Epithelial cell of proximal tubule (primary cell): Measurements from ENCODE around the gene FAM120B. TPM values are rescaled to one million over a fixed set of nuclear protein-coding genes. Genes with fewer than 3 reads are reported as not detected.
"Not testable (repeated sequence)": the region's sequence is repeated elsewhere in the genome, so short reads cannot be mapped to it uniquely, and the experiment has no call there.

Experiments used
- DNase-seq: peaks from one replicate; pipeline ENCODE4 v3.0.0-alpha.2; 2011; ENCODE audit warnings: low read depth
- H3K4me3 ChIP-seq: 2 replicates; pipeline ENCODE4 v1.5.1; 2011; ENCODE audit warnings: low read depth, mild to moderate bottlenecking, low read length
- CTCF ChIP-seq: conservative IDR thresholded peaks from 2 replicates; pipeline ENCODE4 v1.5.1; 2012; ENCODE audit warnings: low read depth, mild to moderate bottlenecking, low read length
- total RNA-seq: library from RNA; depleted of rRNA; stranded (reverse); fragments of >200 nt; gene quantifications from 2 replicates; pipeline ENCODE4 v1.2.3, GENCODE V29; 2015

FAM120B gene
- total RNA-seq, 1 donor from 2014 or later: 5.0 TPM

DNA sequence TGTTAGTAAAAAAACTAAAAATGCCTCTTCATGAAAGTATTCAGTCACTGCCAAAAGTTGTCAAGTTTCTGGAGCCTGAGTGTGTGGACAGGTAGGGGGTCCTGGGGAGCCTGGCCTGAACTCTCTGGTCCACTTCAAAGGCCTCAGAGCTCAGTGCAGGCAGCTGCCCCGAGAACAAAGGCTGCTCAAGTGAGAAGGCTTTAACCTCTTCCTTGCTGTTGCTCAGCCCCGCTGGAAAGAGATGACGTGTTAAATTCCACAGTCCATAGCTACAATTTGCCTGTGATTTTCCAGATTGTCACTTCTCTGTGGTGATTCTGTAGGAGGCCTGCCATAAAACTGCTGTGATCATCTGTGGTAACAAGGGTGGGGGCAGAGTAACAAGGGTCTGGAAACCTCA lies 96.9 kb downstream of the FAM120B start:
- no peak overlapping the region for H3K4me3 ChIP-seq
- no peak for TF ChIP-seq CTCF
- DNase-seq: no peak

GRCh38 chr6:170404036-170404435 lies 97.5 kb downstream of the FAM120B start:
- TF ChIP-seq CTCF: no peak
- DNase-seq: no peak
- no peak overlapping the region for H3K4me3 ChIP-seq

DNA sequence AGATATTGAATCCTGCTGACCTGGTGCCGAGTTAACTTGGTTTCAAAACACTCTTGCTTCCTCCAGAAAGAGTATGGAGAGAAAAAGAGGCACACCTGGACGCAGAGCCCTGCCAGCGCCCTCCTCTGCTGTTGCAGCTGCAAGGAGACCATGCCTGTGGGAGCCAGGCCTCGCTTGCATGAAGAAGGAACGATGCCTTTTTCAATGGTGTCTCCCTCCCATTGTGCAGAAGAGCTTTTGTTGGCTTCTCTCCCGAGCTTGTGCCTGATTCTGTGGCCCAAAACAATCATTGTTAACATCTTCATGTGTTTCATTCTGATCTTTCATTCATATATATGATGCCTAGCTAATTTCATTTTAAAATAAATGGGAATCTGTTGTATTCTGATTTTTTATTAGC lies 98.1 kb downstream of the FAM120B start:
- no peak for DNase-seq

GRCh38 chr6:170405311-170405975 lies 98.9 kb downstream of the FAM120B start:
- TF ChIP-seq CTCF: no peak
- DNase-seq: peak; percentile 59
- no peak overlapping the region for H3K4me3 ChIP-seq

More for the DNA sequence above, 98.1 kb downstream of the FAM120B start:
- TF ChIP-seq CTCF: no peak
- H3K4me3 ChIP-seq: no peak overlapping the region

DNA sequence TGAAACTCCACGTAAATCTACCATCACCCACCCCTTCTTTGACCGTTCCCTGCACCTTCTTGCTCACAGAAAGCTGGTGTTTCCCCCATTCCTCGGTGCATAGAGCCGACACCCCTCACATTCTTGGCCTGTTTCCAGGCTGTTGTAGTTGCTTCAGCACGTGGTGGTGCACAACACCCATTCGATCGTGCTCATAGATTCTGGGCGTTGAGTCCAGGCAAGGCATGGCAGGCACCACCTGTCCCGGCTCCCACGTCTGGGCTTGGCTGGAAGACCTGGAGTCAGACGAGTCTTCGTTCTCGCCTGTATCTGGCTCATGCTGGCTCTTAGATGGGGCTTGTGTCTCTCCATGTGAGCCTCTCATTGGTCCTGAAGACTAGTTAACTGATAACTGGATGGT lies 100.6 kb downstream of the FAM120B start:
- TF ChIP-seq CTCF: no peak

GRCh38 chr6:170407932-170408331 lies 101.4 kb downstream of the FAM120B start:
- TF ChIP-seq CTCF: no peak
- no peak overlapping the region for H3K4me3 ChIP-seq
- no peak for DNase-seq

More for the DNA sequence above, 100.6 kb downstream of the FAM120B start:
- DNase-seq: no peak
- H3K4me3 ChIP-seq: no peak overlapping the region

DNA sequence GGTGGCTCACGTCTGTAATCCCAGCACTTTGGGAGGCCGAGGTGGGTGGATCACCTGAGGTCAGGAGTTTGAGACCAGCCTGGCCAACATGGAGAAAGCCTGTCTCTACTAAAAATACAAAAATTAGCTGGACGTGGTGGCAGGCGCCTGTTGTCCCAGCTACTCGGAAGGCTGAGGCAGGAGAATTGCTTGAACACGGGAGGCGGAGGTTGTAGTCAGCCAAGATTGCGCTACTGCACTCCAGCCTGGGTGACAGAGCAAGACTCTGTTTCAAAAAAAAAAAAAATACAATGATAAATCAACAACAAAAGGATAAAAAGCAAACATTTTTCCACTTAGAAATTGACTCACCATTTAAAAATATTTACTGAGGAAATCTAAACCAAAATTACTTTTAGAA lies 103.2 kb downstream of the FAM120B start:
- DNase-seq, H3K4me3 ChIP-seq: not testable (repeated sequence)

DNA sequence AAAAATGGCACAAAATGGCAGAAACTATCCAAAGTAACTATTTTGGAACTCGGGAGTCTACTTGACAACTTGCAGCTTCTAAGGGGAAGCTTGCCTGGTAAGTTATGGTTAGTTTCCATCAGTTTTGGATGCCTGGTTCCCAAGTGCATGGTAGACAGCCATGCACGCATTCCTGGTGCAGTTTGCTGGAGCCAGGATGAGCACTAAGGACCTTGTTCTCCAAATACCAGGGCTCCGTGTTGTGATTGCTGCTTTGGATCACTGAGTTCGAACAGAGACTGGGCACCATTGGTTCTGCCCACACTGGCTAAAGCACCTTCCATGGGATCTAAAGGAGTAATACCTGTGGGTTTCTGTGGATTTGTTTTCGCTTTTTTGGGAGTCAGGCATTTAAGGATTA lies 103.7 kb downstream of the FAM120B start:
- no peak for DNase-seq
- TF ChIP-seq CTCF: no peak
- no peak overlapping the region for H3K4me3 ChIP-seq
